Esophagus squamous epithelium (tissue), 4 donors: ENCODE results near the gene GSTM4.

Source experiments
- CTCF ChIP-seq, 6 experiments: fragments of 450-650 bp in 4 of 6; fragments of 200-600 bp in 2 of 6; sonication (generic) in 2 of 6; IDR thresholded peaks; one replicate each; pipeline ENCODE4 v1.5.1; 2016 to 2019; ENCODE audit warnings: antibody characterized with exemption in 6 of 6, mild to moderate bottlenecking in 4 of 6, moderate library complexity in 4 of 6
- POLR2A ChIP-seq, 4 donors: fragments of 450-650 bp; IDR thresholded peaks; one replicate each; pipeline ENCODE4 v1.6.1; 2017; ENCODE audit warnings: antibody characterized with exemption in 4 of 4, mild to moderate bottlenecking in 4 of 4, moderate library complexity in 3 of 4

- TF ChIP-seq CTCF (IDR thresholded peaks at IDR 0.05) = no peak
- TF ChIP-seq POLR2A (IDR thresholded peaks at IDR 0.05) = no peak
Measured at GRCh38 chr1:109610609-109611307, 45.1 kb upstream of the GSTM4 start.
